Right cardiac atrium (tissue), 5 donors: ENCODE measurements around the gene SAYSD1. TPM values are rescaled to one million over a fixed set of nuclear protein-coding genes. Genes with fewer than 3 reads are reported as not detected.

Source experiments
- ATAC-seq, 2 donors: fragments of 200-7000 bp; cut with Tn5 transposase; one replicate each; pipeline versions ENCODE4 v1.8.0 to v1.9.1; 2020; ENCODE audit warnings: moderate library complexity in 2 of 2, mild to moderate bottlenecking in 1 of 2
- DNase-seq, 3 donors: peaks; one replicate each; pipeline ENCODE4 v3.0.0-alpha.2; 2020
- H3K27ac ChIP-seq: one replicate; pipeline ENCODE4 v1.5.1; 2013; ENCODE audit warnings: mild to moderate bottlenecking, low read length, control low read depth, moderate library complexity
- H3K27me3 ChIP-seq: one replicate; pipeline ENCODE4 v1.6.1; 2013; ENCODE audit not compliant: control insufficient read depth, insufficient read depth
- H3K4me1 ChIP-seq: one replicate; pipeline ENCODE4 v1.6.1; 2013; ENCODE audit warnings: low read length; ENCODE audit not compliant: control insufficient read depth, insufficient read depth
- H3K4me3 ChIP-seq: one replicate; pipeline ENCODE4 v1.5.1; 2013; ENCODE audit warnings: low read length, control low read depth
- H3K9me3 ChIP-seq: one replicate; pipeline ENCODE4 v1.6.1; 2013; ENCODE audit warnings: low read length; ENCODE audit not compliant: control insufficient read depth
- WGBS: extraction: QIAGEN DNeasy Blood & Tissue Kit; methylation state at CpG from one replicate; pipeline ENCODE4 v1.1.7; 2013; 5-methylcytosine and 5-hydroxymethylcytosine counted together
- intact Hi-C, 4 donors: fragments of 100-400 bp; cut with DNase I; formaldehyde crosslinking; loops; one replicate each; pipeline versions ENCODE4 v1.11.0 to v1.14.0; 2022 to 2023
- polyA plus RNA-seq: library from polyadenylated mRNA; stranded (reverse); fragments of 200-250 nt; gene quantifications from one replicate; pipeline ENCODE4 v1.2.3, GENCODE V29; 2013
- total RNA-seq, 4 donors: library from RNA; stranded (reverse); fragmentation: NEBNext Ultra II Directional; extraction: Animal tissue kit (Norgen Biotek cat#: 25700); gene quantifications; one replicate each; pipeline ENCODE4 v1.2.1, GENCODE V29; 2021
- donor health status: healthy with polysubstance abuse.
- donor health status: DM: no; HTN: yes; CAD: no.
- donor health status: DM: no; HTN: no; CAD: no.
- donor health status: DM: no; HTN: yes; CAD: no; lungs with severe emphysema.
- donor health status: DM: yes; HTN: yes; CAD: no.

Gene SAYSD1
- total and polyA plus RNA-seq, 5 donors = 8.3 to 12.6 (median 11.2) TPM

DNA sequence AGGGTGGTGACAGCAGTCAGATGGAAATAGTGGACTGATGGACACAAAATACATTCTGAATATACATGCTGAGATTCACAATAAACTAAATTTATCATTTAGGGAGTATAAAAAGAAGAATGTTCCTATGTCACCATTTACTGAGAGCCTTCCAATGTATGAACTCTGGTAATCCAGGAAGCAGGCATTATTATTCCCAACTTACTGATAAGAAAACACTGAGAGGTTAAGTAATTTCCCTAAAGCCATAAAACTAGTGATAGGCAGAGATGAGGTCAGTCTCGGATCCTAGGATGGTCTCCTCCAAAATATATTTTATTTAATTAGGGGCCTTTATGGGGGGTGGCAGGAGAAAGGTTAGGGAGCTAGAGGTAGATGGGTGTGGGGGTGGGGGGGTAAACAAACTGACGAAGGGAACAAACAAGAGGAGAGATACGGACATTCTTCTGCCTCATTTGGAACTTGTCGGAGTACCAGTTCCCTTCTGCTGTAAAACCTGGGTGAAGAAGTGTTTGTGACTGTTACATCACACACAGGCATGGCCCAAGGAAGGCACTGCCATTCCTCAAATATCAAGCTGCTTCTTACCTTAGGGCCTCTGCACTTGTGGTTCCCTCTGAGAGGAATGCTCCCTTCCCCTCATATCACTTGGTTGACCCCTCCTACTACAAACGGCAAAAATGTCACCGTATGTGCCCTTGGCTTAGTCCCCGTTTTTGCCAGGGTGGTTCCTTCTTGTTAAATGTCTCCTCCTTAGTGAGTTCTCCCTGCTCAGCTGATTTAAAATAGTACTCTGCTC, 6.7 kb downstream of the SAYSD1 start:
- no peak for ATAC-seq
- no peaks in the 10 kb centered on the region for H3K9me3 ChIP-seq
- no peak overlapping the region for H3K4me3 ChIP-seq
- no peak overlapping the region for H3K27ac ChIP-seq
- no peaks in the 10 kb centered on the region for H3K4me1 ChIP-seq
- 79% methylated on average over 7 of the region's 7 CpGs for WGBS
- intact Hi-C loops = loop anchor here in 1 of 4 donors (10.0 kb wide), 1 partner anchor 133 kb away; no protein-coding TSS in a partner anchor
- no peaks in the 10 kb centered on the region for H3K27me3 ChIP-seq
- DNase-seq = no peak

DNA sequence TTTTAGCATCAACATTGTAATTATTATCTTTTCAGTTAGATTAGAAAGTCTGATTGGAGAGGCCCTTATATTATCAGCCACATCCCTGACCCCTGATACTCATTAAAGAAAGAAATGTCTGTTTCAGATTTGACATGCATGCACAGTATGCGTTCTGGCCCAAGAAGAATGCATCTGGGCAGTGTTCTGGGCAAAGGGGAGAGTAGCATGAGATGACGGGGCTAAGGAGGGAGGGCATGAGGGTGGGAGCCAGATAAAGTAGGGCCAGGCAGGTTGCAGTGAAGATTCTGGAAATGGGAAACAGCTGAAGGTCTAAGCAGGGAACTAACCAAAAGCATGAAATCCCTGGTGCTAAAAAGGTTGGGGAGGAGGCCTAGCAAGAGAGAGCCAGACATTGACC, 7.3 kb downstream of the SAYSD1 start:
- Histone ChIP-seq H3K27ac (no peak overlapping the region), H3K4me3 (no peak overlapping the region), H3K9me3 (no peaks in the 10 kb centered on the region), H3K27me3 (no peaks in the 10 kb centered on the region), H3K4me1 (no peaks in the 10 kb centered on the region)
- ATAC-seq (no peak), DNase-seq (no peak)
- intact Hi-C loops = loop anchor here in 1 of 4 donors (10.0 kb wide), 1 partner anchor 133 kb away; no protein-coding TSS in a partner anchor
- 39% methylated on average over 2 of the region's 2 CpGs for WGBS

DNA sequence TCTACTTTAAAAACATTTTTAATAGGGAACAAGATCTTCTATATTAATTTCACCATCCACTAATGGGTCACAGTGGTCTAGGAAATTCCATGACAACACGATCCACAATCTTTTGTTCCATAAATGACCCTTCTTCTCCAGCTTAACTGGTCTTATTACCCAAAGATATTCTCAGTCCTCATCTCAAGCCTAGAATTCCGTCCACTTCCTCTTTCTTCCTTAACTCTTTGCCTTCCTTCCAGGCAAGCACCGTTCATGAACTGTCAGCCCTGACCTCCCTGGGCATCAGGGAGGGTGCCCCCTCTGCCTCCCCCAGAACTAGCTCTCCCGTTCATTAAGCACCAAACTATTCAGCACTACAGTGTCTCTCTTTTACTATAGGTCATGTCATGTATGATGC, 8.0 kb downstream of the SAYSD1 start:
- 72% methylated on average over 4 of the region's 4 CpGs for WGBS
- DNase-seq (no peak), ATAC-seq (no peak)
- no peak overlapping the region for H3K4me3 ChIP-seq
- H3K27me3 ChIP-seq = no peaks in the 10 kb centered on the region
- intact Hi-C loops = loop anchor here in 1 of 4 donors (10.0 kb wide), 1 partner anchor 132 kb away; no protein-coding TSS in a partner anchor
- H3K4me1 ChIP-seq = no peaks in the 10 kb centered on the region
- no peaks in the 10 kb centered on the region for H3K9me3 ChIP-seq
- H3K27ac ChIP-seq = no peak overlapping the region

DNA sequence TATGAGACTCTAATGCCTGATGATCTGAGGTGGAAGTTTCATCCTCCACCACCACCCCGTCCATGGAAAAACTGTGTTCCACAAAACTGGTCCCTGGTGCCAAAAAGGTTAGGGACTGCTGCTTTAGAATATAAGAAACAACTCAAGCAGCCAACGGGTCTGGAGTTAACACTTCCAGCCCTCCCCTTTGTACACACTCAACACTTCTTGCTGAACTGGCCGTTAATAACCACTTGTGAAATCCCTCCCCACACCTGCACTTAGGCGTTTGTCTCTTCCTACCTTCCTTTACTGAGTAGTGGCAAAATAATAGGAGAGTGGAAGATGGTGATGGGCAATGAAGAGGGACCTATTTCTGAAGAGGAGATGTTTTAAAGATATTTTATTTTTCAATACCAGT, 10.5 kb downstream of the SAYSD1 start:
- no peak overlapping the region for H3K27ac ChIP-seq
- H3K4me3 ChIP-seq = no peak overlapping the region
- intact Hi-C loops = loop anchor here in 1 of 4 donors (10.0 kb wide), 1 partner anchor 130 kb away; no protein-coding TSS in a partner anchor
- WGBS = 73% methylated on average over 4 of the region's 4 CpGs
- ATAC-seq (no peak), DNase-seq (no peak)
- no peaks in the 10 kb centered on the region for H3K9me3 ChIP-seq
- no peaks in the 10 kb centered on the region for H3K27me3 ChIP-seq
- no peaks in the 10 kb centered on the region for H3K4me1 ChIP-seq

DNA sequence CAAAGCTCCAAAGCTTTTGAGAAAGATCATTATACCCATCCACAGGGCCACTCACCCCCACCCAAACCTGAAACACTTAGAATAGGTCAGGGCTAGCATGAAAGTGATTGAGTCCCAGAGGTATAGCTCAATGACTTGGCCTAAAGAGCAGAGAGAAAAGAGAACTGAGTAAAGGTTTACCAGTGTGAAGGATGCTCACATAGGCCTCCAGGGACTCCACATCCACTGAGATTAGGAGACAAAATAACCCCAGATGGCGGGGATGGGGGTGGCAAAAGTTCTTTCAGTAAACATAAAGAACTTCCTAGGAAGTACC, 12.2 kb downstream of the SAYSD1 start:
- intact Hi-C loops = loop anchor here in 1 of 4 donors (10.0 kb wide), 1 partner anchor 128 kb away; no protein-coding TSS in a partner anchor
- Histone ChIP-seq H3K4me3 (no peak overlapping the region), H3K27ac (no peak overlapping the region), H3K4me1 (no peaks in the 10 kb centered on the region), H3K27me3 (no peaks in the 10 kb centered on the region), H3K9me3 (no peaks in the 10 kb centered on the region)
- DNase-seq = no peak
- no peak for ATAC-seq
- 95% methylated on average over 1 of the region's 1 CpG for WGBS

DNA sequence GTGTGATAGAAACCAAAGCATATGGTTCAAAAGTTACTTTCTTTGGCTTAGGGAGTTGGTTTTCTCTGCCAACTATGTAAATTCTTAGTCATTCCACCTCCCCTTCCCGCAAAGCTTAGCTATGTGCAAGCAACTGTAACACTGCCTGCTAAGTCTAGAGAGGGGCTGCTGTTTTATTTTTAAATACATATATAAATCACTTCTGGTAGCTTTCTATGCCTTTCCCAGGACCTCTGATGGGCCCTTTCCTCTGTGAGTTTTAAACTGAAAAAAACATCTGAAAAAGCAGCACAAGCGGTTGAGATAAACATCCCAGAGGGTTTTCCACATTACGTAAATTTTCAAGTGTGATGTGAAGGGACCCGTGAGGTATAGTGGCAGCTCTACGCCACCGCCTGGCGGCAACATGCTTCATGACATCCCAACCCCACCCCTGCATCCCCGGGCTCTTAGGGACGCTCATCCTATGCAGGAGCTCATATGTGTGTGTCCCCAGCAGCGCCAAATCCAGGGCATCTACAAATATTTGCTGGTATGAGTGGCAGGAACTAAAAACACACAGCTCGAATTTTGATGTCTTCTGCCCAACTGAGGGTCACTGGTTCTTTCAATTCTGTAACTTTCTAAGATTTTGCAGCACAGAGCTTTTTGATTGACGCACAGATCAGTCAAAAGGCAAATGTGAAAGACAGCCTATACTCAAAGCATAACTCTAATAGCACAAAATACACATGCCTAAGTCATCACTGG, 12.7 kb downstream of the SAYSD1 start:
- Histone ChIP-seq H3K4me3 (no peak overlapping the region), H3K9me3 (no peaks in the 10 kb centered on the region), H3K4me1 (no peaks in the 10 kb centered on the region), H3K27ac (no peak overlapping the region), H3K27me3 (no peaks in the 10 kb centered on the region)
- 42% methylated on average over 12 of the region's 12 CpGs for WGBS
- DNase-seq (peak; percentile 52 to 71 (median 71)), ATAC-seq (peak; percentile 76 to 77)
- intact Hi-C loops = loop anchor here in 1 of 4 donors (10.0 kb wide), 1 partner anchor 127 kb away; no protein-coding TSS in a partner anchor

DNA sequence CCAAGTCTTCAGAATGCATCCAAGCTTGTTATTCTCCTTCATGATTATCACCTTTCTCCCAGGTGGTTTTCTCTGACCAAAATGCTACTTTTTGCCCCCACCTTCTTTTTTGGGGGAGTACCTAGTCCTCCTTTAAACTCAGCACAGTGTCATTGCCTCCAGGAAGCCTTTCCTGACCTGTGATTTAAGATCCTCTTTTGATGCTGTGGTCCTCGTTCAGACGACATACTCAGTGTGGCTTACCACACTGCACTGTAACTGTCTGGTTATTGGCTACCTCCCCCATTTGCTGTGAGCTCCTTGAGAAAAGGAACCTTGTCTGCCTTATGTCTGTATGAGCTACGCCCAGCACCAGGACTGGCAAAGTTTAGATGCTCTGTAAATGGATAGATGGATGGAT, 14.6 kb downstream of the SAYSD1 start:
- H3K4me3 ChIP-seq = no peak overlapping the region
- ATAC-seq (no peak), DNase-seq (no peak)
- no peak overlapping the region for H3K27ac ChIP-seq
- no peaks in the 10 kb centered on the region for H3K9me3 ChIP-seq
- H3K27me3 ChIP-seq = no peaks in the 10 kb centered on the region
- no peaks in the 10 kb centered on the region for H3K4me1 ChIP-seq
- intact Hi-C loops = loop anchor here in 1 of 4 donors (10.0 kb wide), 1 partner anchor 126 kb away; no protein-coding TSS in a partner anchor
- WGBS = 71% methylated on average over 3 of the region's 3 CpGs

DNA sequence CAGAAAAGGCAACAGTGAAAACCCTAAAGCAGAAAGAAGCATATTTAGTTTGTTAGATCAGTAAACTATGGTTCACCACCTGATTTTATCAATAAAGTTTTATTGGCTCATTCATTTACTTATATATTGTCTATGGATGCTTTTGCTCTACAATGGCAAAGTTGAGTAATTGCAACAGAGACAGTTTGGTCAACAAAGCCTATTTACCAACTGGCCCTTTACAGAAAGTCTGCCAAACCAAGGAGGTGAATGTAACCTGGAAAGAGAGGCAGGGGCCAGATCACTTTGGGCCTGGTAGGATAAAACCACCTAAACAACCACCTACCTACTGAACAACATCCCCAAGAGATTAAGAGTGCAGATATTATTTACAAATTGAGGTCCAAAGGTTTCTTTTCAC, 19.4 kb downstream of the SAYSD1 start:
- intact Hi-C loops = no loop called here
- Histone ChIP-seq H3K4me1 (no peaks in the 10 kb centered on the region), H3K27ac (no peak overlapping the region), H3K27me3 (no peaks in the 10 kb centered on the region), H3K9me3 (no peaks in the 10 kb centered on the region), H3K4me3 (no peak overlapping the region)
- ATAC-seq (no peak), DNase-seq (no peak)

DNA sequence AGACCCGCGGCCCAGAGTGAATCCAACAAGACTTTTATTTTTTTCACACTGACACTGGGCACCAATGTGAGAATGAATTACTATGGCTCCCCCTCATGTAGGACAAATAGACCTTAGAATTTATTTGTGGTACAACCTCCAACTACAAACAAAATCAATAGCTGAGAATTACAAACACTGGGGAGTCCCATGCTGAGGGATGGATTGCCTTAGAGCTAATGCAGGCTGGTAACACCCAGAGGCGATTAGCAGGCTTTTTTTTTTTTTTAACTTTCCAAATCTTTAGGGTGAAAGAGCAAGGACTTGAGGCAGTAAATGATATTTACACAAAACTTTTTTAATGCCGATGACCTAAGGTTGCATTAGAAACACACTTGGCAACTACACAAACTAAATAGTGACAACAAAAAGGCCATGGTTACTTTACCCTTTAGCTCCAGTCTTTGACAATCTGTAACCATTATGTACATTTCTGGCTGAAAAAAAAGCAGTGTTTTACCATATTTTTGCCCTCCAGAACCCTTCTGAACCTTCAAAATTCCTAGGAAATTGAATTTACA, 21.8 kb downstream of the SAYSD1 start:
- intact Hi-C loops = no loop called here
- H3K4me3 ChIP-seq = no peak overlapping the region
- ATAC-seq = no peak

DNA sequence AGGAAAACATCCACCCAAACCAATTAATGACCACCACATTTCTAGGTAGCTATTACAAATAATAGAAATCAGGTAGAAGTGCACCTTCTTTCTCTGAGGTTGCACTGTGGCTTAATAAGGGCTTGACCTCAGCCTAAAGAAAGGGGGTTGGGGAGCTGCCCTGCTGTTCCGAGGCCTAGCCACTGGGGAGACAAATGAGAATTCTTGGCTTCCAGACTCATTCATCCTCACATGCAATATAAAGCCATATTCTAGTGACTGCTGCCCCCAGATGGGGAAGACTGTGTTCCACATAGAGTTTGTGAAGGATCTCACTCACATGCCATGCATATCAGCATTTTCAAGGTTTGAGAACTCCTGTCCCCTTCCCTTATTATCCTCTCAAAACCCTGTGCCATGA, 22.9 kb downstream of the SAYSD1 start:
- 38% methylated on average over 1 of the region's 1 CpG for WGBS
- no peak overlapping the region for H3K4me3 ChIP-seq
- no peak for ATAC-seq
- peaks cover 5% of the 10 kb centered on the region for H3K4me1 ChIP-seq
- H3K9me3 ChIP-seq = no peaks in the 10 kb centered on the region
- intact Hi-C loops = no loop called here
- no peak overlapping the region for H3K27ac ChIP-seq
- no peaks in the 10 kb centered on the region for H3K27me3 ChIP-seq
- DNase-seq = no peak

More for the DNA sequence above, 21.8 kb downstream of the SAYSD1 start:
- DNase-seq = no peak
- Histone ChIP-seq H3K4me1 (peaks cover 5% of the 10 kb centered on the region), H3K9me3 (no peaks in the 10 kb centered on the region), H3K27ac (no peak overlapping the region), H3K27me3 (no peaks in the 10 kb centered on the region)
- WGBS = 89% methylated on average over 4 of the region's 4 CpGs

DNA sequence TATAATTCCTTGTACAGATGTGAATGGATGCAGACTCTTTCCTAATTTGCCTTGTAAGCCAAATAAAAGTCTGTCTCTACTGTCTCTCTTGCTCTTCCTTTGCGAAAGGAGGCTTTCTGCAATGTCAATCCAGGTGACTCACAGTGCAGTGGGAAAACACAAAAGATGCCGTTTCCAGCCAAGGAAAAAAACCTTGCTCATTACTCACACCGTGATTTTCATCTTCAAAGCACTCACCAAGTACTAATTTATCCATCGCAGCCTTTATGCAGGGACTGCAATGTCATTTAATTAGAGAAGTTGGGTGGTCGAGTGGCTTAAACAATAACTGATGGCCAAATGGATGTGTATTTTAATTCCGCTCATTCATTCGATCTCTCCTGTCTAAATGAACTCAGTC, 23.8 kb downstream of the SAYSD1 start:
- no peak overlapping the region for H3K4me3 ChIP-seq
- H3K27ac ChIP-seq = no peak overlapping the region
- intact Hi-C loops = no loop called here
- H3K27me3 ChIP-seq = no peaks in the 10 kb centered on the region
- DNase-seq (no peak), ATAC-seq (no peak)
- H3K4me1 ChIP-seq = peaks cover 5% of the 10 kb centered on the region
- H3K9me3 ChIP-seq = no peaks in the 10 kb centered on the region
- 84% methylated on average over 7 of the region's 7 CpGs for WGBS
